ENCODE measurements around the gene IFFO2. TPM values are rescaled to one million over a fixed set of nuclear protein-coding genes. Genes with fewer than 3 reads are reported as not detected.

The IFFO2 gene
- total RNA-seq, 1 experiment from 2014 or later, result 13.0 TPM

DNA sequence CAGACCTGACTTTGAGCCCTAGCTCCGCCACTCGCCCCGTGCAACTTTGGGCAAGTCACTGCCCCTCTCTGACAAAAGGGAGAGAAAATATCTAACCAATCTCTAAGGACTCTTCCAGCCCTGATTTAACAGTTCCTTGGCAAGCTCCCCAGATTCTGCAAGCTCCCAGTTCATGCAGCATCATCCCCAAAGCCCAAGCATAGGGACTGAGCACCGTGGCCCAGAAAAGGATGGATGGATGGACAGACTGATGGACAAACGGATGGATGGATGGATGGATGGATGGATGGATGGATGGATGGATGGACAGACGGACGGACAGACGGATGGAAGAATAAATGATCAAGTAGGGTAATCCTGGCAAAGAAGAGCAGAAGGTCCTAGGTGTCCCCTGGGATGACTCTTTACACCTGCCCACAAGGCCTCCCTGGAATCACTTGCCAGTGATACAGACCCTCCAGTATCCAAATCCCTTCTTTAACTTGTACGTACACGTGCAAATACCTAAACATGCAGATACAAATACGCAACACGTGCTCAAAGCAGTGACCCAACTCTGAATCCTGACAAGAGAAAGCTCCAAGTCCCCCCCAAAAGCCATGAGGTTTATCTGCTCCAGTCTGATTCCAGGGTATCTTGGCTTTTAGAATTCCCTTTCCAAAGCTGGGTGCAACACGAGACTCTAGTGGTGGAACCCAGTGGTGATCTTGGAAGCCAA, 16.0 kb downstream of the IFFO2 start:
- TF ChIP-seq, protein P1, sequence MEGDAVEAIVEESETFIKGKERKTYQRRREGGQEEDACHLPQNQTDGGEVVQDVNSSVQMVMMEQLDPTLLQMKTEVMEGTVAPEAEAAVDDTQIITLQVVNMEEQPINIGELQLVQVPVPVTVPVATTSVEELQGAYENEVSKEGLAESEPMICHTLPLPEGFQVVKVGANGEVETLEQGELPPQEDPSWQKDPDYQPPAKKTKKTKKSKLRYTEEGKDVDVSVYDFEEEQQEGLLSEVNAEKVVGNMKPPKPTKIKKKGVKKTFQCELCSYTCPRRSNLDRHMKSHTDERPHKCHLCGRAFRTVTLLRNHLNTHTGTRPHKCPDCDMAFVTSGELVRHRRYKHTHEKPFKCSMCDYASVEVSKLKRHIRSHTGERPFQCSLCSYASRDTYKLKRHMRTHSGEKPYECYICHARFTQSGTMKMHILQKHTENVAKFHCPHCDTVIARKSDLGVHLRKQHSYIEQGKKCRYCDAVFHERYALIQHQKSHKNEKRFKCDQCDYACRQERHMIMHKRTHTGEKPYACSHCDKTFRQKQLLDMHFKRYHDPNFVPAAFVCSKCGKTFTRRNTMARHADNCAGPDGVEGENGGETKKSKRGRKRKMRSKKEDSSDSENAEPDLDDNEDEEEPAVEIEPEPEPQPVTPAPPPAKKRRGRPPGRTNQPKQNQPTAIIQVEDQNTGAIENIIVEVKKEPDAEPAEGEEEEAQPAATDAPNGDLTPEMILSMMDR (IDR thresholded peaks at IDR 0.05; ENCODE audit: unreplicated experiment), result no peak
- peaks cover 35% of the 10 kb centered on the region for H3K4me1 Mint-ChIP-seq (ENCODE audit: low read depth, unreplicated experiment)
- DNase-seq, result no peak
- peak overlapping the region; percentile 42 for H3K27ac Mint-ChIP-seq (ENCODE audit: unreplicated experiment)
- no peaks in the 10 kb centered on the region for H3K9me3 Mint-ChIP-seq (ENCODE audit: low read depth, unreplicated experiment)
- no peak overlapping the region for H3K4me3 Mint-ChIP-seq (ENCODE audit: low read depth, unreplicated experiment)
- no peaks in the 10 kb centered on the region for H3K36me3 Mint-ChIP-seq (ENCODE audit: insufficient read depth, unreplicated experiment)
- no peaks in the 10 kb centered on the region for H3K27me3 Mint-ChIP-seq (ENCODE audit: unreplicated experiment)
- no TSS peak for BruUV-seq (replicated peaks)
- CTCF ChIA-PET, result no interaction called here
- intact Hi-C loops (cut with micrococcal nuclease; ENCODE audit: unreplicated experiment), result no loop called here

DNA sequence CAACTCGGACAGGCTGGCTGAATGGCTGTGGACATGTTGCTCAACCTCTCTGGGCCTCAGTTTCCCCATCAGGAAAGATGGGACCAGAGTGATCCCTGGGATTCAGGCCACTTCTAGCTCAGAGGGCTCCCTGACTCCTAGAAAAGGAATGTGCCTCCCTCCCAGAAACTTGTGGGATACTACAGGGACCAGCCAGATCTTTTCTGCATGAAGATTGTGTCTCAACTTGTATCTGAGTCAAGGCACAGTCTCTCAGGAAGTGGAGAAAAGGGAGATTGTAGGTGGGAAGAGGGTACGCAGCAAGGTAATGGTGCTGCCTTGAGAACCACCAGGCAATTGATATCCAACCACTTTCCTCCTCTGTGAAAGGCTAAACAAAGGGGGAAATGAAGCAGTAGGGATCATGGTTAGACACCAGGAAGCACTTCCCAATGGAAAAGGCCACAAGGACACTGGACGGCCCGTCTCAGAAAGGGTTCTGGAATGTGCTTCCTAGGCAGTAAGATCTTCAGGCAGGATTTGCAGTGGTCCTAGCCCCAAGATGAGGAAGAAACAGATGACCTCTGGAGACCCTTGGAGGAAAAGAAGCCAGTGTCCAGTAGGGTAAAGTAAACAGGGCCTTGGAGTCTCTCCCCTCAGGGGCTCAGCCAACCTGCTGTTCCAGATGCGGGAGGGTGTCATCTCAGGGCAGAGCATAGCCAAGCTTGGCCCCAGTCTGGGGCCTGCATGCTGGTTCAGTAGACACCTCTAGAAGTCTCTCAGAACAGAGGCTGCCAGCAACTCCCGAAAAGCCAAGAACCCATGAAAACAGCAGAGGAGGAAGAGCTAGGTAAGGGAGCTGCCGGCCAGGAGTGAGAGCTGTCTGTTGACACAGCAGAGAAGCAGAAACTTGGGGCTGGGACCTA, 16.8 kb downstream of the IFFO2 start:
- H3K27me3 Mint-ChIP-seq (ENCODE audit: unreplicated experiment), result no peaks in the 10 kb centered on the region
- no peaks in the 10 kb centered on the region for H3K9me3 Mint-ChIP-seq (ENCODE audit: low read depth, unreplicated experiment)
- H3K36me3 Mint-ChIP-seq (ENCODE audit: insufficient read depth, unreplicated experiment), result no peaks in the 10 kb centered on the region
- H3K4me1 Mint-ChIP-seq (ENCODE audit: low read depth, unreplicated experiment), result peaks cover 27% of the 10 kb centered on the region
- BruUV-seq (replicated peaks), result no TSS peak
- no peak for DNase-seq
- CTCF ChIA-PET, result interaction anchor here (0.6 kb wide), 1 partner anchor 1497 kb away, joined by 5 read pairs; no protein-coding TSS in a partner anchor
- H3K4me3 Mint-ChIP-seq (ENCODE audit: low read depth, unreplicated experiment), result no peak overlapping the region
- TF ChIP-seq, protein P1 (IDR thresholded peaks at IDR 0.05; ENCODE audit: unreplicated experiment), result no peak
- intact Hi-C loops (cut with micrococcal nuclease; ENCODE audit: unreplicated experiment), result no loop called here
- no peak overlapping the region for H3K27ac Mint-ChIP-seq (ENCODE audit: unreplicated experiment)

DNA sequence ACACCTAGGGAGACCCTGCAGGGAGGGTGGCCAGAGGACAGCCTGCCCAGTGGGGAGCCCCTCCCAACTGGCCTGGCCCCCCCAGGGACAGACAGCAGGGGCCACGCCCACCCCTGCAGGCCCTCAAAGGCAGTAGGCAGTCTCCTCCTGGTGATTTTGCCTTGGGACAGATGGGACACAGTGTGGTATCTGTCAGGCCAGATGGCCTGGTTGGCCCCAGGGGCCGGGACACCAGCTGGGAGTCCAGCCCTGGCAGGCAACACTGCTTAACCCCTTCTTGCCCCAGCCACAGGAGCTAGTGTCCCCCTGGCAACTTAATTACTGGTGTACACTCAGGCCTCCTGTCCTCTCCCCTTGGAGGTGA, 17.8 kb downstream of the IFFO2 start:
- Mint-ChIP-seq H3K27ac (ENCODE audit: unreplicated experiment) (no peak overlapping the region), H3K27me3 (ENCODE audit: unreplicated experiment) (no peaks in the 10 kb centered on the region), H3K4me1 (ENCODE audit: low read depth, unreplicated experiment) (peaks cover 22% of the 10 kb centered on the region), H3K4me3 (ENCODE audit: low read depth, unreplicated experiment) (no peak overlapping the region), H3K9me3 (ENCODE audit: low read depth, unreplicated experiment) (no peaks in the 10 kb centered on the region), H3K36me3 (ENCODE audit: insufficient read depth, unreplicated experiment) (no peaks in the 10 kb centered on the region)
- no TSS peak for BruUV-seq (replicated peaks)
- TF ChIP-seq, protein P1 (IDR thresholded peaks at IDR 0.05; ENCODE audit: unreplicated experiment), result no peak
- DNase-seq, result no peak
- intact Hi-C loops (cut with micrococcal nuclease; ENCODE audit: unreplicated experiment), result no loop called here
- CTCF ChIA-PET, result interaction anchor here (0.6 kb wide), 1 partner anchor 1496 kb away, joined by 5 read pairs; no protein-coding TSS in a partner anchor

DNA sequence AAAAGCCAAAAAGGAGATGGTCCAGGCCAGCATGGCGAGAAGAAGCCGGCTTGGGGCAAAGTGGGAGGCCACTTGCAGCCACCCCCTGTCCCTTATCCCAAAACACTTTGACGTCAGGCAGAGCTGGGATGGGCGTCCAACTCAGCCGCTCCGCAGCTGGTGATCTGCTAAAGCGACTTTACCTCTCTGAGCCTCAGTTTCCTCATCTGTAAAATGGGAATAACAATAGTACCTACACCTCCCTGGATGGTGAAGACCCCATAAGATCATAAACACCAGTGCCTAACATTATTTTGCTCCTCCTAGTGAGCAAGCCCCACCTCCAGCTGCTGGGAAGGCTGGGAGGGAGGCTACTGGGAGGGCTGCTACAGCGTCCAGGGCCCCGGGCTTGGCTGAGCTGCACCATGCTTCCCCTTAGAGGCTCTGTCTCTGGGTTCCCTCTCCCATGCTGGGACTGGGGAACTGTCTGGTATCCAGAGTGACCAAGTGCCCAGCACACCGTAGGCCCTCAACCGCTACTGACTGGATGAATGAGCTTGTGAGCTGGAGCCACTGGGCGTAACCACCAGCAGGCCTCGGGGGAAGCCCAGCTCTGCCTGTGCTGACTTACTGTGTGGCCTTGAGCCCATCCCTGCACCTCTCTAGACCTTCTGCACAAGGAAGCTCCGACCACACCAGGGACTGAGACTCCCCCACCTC, 18.3 kb downstream of the IFFO2 start:
- TF ChIP-seq, protein P1 (IDR thresholded peaks at IDR 0.05; ENCODE audit: unreplicated experiment), result no peak
- intact Hi-C loops (cut with micrococcal nuclease; ENCODE audit: unreplicated experiment), result no loop called here
- no peaks in the 10 kb centered on the region for H3K36me3 Mint-ChIP-seq (ENCODE audit: insufficient read depth, unreplicated experiment)
- H3K4me3 Mint-ChIP-seq (ENCODE audit: low read depth, unreplicated experiment), result no peak overlapping the region
- no peak overlapping the region for H3K27ac Mint-ChIP-seq (ENCODE audit: unreplicated experiment)
- H3K27me3 Mint-ChIP-seq (ENCODE audit: unreplicated experiment), result no peaks in the 10 kb centered on the region
- DNase-seq, result no peak
- CTCF ChIA-PET, result no interaction called here
- H3K9me3 Mint-ChIP-seq (ENCODE audit: low read depth, unreplicated experiment), result no peaks in the 10 kb centered on the region
- no TSS peak for BruUV-seq (replicated peaks)
- peaks cover 22% of the 10 kb centered on the region for H3K4me1 Mint-ChIP-seq (ENCODE audit: low read depth, unreplicated experiment)

Measured in Calu3 (cell line).